GM12801 (cell line): ENCODE results near the gene RETREG1.

Experiments
- CTCF ChIP-seq: IDR thresholded peaks from one replicate; pipeline ENCODE4 v1.5.1; 2011; ENCODE audit warnings: control low read depth; ENCODE audit not compliant: insufficient read length; ENCODE audit errors: extremely low read depth

RETREG1 gene

GRCh38 chr5:16548812-16549211, 68.0 kb downstream of the RETREG1 start:
- TF ChIP-seq CTCF, result no peak

- TF ChIP-seq CTCF, result no peak
These were observed 68.7 kb downstream of the RETREG1 start for GRCh38 chr5:16548115-16548514.

GRCh38 chr5:16547200-16547842, 69.5 kb downstream of the RETREG1 start:
- TF ChIP-seq CTCF, result no peak

GRCh38 chr5:16546732-16547131, 70.1 kb downstream of the RETREG1 start:
- no peak for TF ChIP-seq CTCF

GRCh38 chr5:16544607-16545374, 72.0 kb downstream of the RETREG1 start:
- no peak for TF ChIP-seq CTCF

GRCh38 chr5:16542236-16542635, 74.6 kb downstream of the RETREG1 start:
- TF ChIP-seq CTCF, result no peak

- TF ChIP-seq CTCF, result no peak
These were observed 76.4 kb downstream of the RETREG1 start for GRCh38 chr5:16540421-16540820.
